IPS DF 6.9 (cell line): ENCODE measurements around the gene PRRC2C.
"Not testable (repeated sequence)": the region's sequence is repeated elsewhere in the genome, so short reads cannot be mapped to it uniquely, and the experiment has no call there.

Experiments
- DNase-seq: peaks from one replicate; pipeline ENCODE4 v3.0.0-alpha.2; 2013; ENCODE audit warnings: low read depth, low spot score
- H3K27ac ChIP-seq: one replicate; pipeline ENCODE4 v1.5.1; 2013; ENCODE audit warnings: low read length, control low read depth
- H3K27me3 ChIP-seq: 2 replicates; pipeline ENCODE4 v1.6.1; 2013; ENCODE audit warnings: mild to moderate bottlenecking, low read length; ENCODE audit not compliant: control insufficient read depth, insufficient read depth
- H3K36me3 ChIP-seq: 2 replicates; pipeline ENCODE4 v1.6.1; 2013; ENCODE audit warnings: low read length; ENCODE audit not compliant: control insufficient read depth, insufficient read depth
- H3K4me1 ChIP-seq: 2 replicates; pipeline ENCODE4 v1.6.1; 2013; ENCODE audit warnings: low read length; ENCODE audit not compliant: control insufficient read depth, insufficient read depth
- H3K4me3 ChIP-seq: 2 replicates; pipeline ENCODE4 v1.5.1; 2013; ENCODE audit warnings: mild to moderate bottlenecking, low read length
- H3K9me3 ChIP-seq: 2 replicates; pipeline ENCODE4 v1.6.1; 2013; ENCODE audit warnings: low read length, inconsistent platforms; ENCODE audit not compliant: control insufficient read depth, insufficient read depth
- WGBS: extraction: QIAGEN DNeasy Blood & Tissue Kit; methylation state at CpG from one replicate; pipeline ENCODE4 v1.1.7; 2013; ENCODE audit warnings: mixed read lengths, missing lambda C conversion rate; ENCODE audit not compliant: insufficient read length, insufficient coverage; 5-methylcytosine and 5-hydroxymethylcytosine counted together

PRRC2C gene

DNA sequence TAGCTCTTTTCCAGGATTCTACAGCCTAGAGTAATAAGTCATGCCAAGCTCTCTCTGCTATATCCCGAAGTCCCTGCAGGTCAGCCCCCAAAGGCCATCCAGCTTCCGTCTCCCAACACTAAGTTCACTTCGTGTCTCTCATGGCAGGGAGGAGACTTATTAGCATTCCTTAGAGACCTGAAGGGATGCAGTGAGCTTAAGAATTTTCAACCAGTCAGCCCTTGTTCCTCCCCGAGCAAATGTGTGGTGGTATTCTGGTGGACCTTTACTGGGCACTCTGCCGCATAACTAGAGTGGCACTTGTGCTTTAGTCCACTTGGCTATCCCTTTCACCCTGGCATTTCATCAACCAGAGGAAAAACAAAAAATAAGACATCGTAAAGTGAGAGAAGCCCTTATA, 117.7 kb downstream of the PRRC2C start:
- not testable (repeated sequence) for H3K27me3 ChIP-seq, H3K4me3 ChIP-seq, H3K4me1 ChIP-seq, H3K9me3 ChIP-seq, H3K27ac ChIP-seq, H3K36me3 ChIP-seq, DNase-seq
- no CpG with 5 or more reads among the region's 6 CpGs for WGBS

DNA sequence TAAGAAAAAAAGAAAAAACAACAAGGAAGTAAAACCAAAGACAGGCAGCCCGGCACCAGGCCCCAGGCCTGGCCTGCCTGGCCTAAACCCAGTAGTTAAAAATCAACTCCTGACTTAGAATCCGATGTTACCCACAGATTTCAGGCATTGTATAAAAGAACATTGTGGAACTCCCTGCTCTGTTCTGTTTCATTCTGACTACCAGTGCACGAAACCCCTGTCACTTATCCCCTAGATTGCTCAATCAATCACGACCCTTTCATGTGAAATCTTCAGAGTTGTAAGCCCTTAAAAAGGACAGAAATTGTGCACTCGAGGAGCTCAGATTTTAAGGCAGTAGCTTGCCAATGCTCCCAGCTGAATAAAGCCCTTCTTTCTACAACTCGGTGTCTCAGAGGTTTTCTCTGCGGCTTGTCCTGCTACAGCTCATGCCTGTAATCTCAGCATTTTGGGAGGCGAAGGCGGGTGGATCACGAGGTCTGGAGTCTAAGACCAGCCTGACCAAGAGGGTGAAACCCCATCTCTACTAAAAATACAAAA, 121.1 kb downstream of the PRRC2C start:
- Histone ChIP-seq H3K27me3 (no peaks in the 10 kb centered on the region), H3K4me3 (no peak overlapping the region), H3K36me3 (no peaks in the 10 kb centered on the region), H3K4me1 (no peaks in the 10 kb centered on the region; the same call in 1 of the 2 replicates), H3K9me3 (no peaks in the 10 kb centered on the region), H3K27ac (no peak overlapping the region)
- WGBS: no CpG with 5 or more reads among the region's 10 CpGs
- no peak for DNase-seq

DNA sequence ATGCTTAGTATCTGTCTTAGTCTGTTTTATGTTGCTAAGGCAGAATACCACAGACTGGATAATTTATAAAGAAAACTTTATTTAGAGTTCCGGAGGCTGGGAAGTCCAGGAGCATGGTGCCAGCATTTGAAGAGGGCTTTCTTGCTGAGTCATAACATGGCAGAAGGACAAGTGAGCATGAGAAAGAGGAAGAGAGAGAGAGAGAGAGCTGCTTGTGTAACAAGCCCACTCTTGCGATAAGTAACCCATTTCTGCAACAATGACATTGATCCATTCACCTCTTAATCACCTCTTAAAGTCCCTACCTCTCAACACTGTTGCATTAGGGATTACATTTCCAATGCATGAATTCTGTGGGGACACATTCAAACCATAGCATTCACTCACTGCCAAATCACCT, 125.1 kb downstream of the PRRC2C start:
- Histone ChIP-seq H3K4me1 (no peaks in the 10 kb centered on the region), H3K4me3 (no peak overlapping the region), H3K27ac (no peak overlapping the region), H3K9me3 (no peaks in the 10 kb centered on the region), H3K27me3 (no peaks in the 10 kb centered on the region), H3K36me3 (no peaks in the 10 kb centered on the region)
- no CpG with 5 or more reads among the region's 2 CpGs for WGBS
- DNase-seq: no peak

DNA sequence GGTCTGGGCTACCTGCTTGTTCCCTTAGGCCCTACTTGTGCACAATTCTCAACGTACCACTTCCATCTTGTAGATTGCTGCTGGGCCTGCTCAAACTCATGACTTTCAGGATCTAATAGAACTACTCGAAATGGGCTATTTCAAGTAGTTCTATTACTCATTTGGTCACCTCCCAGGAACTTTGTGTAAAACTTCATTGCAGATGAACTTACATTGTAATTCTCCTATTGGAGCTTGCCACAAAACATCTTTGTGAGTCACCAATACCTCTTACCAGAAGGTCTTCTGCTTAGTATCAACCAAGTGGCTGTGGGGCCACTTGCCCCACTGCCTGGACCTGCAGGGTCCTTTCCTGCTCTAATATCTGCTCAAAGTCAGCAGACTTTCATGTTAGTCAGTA, 126.0 kb downstream of the PRRC2C start:
- WGBS: no CpG with 5 or more reads among the region's 2 CpGs
- no peak for DNase-seq
- no peaks in the 10 kb centered on the region for H3K4me1 ChIP-seq

GRCh38 chr1:171613282-171613681, 128.0 kb downstream of the PRRC2C start:
- no CpG with 5 or more reads among the region's 1 CpG for WGBS
- Histone ChIP-seq H3K4me3 (no peak overlapping the region), H3K27ac (no peak overlapping the region), H3K4me1 (no peaks in the 10 kb centered on the region), H3K9me3 (no peaks in the 10 kb centered on the region), H3K27me3 (no peaks in the 10 kb centered on the region), H3K36me3 (no peaks in the 10 kb centered on the region)
- DNase-seq: no peak

More for the DNA sequence above, 126.0 kb downstream of the PRRC2C start:
- H3K36me3 ChIP-seq: no peaks in the 10 kb centered on the region
- H3K27ac ChIP-seq: no peak overlapping the region
- H3K9me3 ChIP-seq: no peaks in the 10 kb centered on the region
- H3K4me3 ChIP-seq: no peak overlapping the region
- H3K27me3 ChIP-seq: no peaks in the 10 kb centered on the region

DNA sequence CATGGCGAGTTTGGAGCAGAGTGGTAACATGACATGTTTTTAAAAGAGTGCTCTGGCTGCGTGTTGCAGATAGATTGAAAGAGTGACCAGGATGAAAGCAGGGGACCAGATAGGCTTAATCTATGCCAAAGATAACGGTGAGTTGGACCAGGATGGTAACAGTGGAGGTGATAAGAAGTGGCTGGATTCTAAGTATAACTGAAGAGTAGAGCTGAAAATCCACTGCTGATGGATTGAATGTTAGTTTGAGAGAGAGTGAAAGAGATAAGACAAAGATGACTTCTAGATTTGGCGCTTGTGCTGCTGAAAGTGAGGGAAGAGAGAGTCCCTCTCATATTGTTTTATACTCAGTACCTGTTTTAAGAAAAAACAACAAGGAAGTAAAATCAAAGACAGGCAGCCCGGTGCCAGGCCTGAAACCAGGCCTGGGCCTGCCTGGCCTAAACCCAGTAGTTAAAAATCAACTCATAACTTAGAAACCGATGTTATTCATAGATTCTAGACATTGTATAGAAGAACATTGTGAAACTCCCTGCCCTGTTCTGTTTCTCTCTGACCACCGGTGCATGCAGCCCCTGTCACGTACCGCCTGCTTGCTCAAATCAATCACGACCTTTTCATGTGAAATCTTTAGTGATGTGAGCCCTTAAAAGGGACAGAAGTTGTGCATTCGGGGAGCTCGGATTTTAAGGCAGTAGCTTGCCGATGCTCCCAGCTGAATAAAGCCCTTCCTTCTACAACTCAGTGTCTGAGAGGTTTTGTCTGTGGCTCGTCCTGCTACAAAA, 130.0 kb downstream of the PRRC2C start:
- not testable (repeated sequence) for H3K4me1 ChIP-seq, H3K9me3 ChIP-seq, DNase-seq, H3K4me3 ChIP-seq, H3K27ac ChIP-seq, H3K27me3 ChIP-seq, H3K36me3 ChIP-seq
- WGBS: no CpG with 5 or more reads among the region's 14 CpGs

- Histone ChIP-seq H3K4me3 (no peak overlapping the region), H3K4me1 (no peaks in the 10 kb centered on the region), H3K27ac (no peak overlapping the region), H3K27me3 (no peaks in the 10 kb centered on the region), H3K36me3 (no peaks in the 10 kb centered on the region), H3K9me3 (no peaks in the 10 kb centered on the region)
- no peak for DNase-seq
- no CpG with 5 or more reads among the region's 2 CpGs for WGBS
These were observed 131.3 kb downstream of the PRRC2C start for GRCh38 chr1:171616586-171616985.

DNA sequence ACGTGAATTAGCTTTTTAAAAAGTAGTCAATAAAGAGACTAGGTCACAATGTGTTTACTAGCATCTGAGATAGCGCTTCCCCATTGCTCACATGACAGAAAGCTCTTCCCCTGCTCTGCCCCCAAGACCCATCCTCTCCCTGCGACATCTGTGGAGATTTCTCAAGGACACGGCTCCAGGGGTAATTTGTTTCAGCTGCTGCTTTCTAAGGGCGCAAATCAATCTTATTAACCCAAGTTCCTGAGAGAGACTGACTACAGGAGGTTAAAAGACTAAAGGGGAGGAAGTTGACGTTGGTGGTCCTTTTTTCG, 136.8 kb downstream of the PRRC2C start, which contains the start of gene MYOCOS:
Gene MYOCOS (plus strand): TSS at position 92 of the 311 bp plus-strand sequence. CDS start 1,641 bp downstream, outside the sequence.
- no CpG with 5 or more reads among the region's 7 CpGs for WGBS
- Histone ChIP-seq H3K4me3 (no peak within 1 kb of the TSS), H3K4me1 (no peaks in the 10 kb centered on the region), H3K9me3 (no peaks in the 10 kb centered on the region), H3K27me3 (no peaks in the 10 kb centered on the region), H3K36me3 (no peaks in the 10 kb centered on the region), H3K27ac (no peak within 1 kb of the TSS)
- DNase-seq: no peak

- no peaks in the 10 kb centered on the region for H3K36me3 ChIP-seq
- DNase-seq: no peak
- H3K27ac ChIP-seq: no peak overlapping the region
- WGBS: no CpG with 5 or more reads among the region's 9 CpGs
- no peaks in the 10 kb centered on the region for H3K4me1 ChIP-seq
- no peaks in the 10 kb centered on the region for H3K9me3 ChIP-seq
- no peaks in the 10 kb centered on the region for H3K27me3 ChIP-seq
- no peak overlapping the region for H3K4me3 ChIP-seq
These were observed 138.5 kb downstream of the PRRC2C start for GRCh38 chr1:171623651-171624331.

GRCh38 chr1:171625225-171625624, 139.9 kb downstream of the PRRC2C start:
- H3K4me3 ChIP-seq: no peak overlapping the region
- no peaks in the 10 kb centered on the region for H3K36me3 ChIP-seq
- no peaks in the 10 kb centered on the region for H3K27me3 ChIP-seq
- H3K27ac ChIP-seq: no peak overlapping the region
- no peaks in the 10 kb centered on the region for H3K4me1 ChIP-seq
- WGBS: no CpG with 5 or more reads among the region's 1 CpG
- H3K9me3 ChIP-seq: no peaks in the 10 kb centered on the region
- DNase-seq: no peak
